Measurements from ENCODE around the gene KIF4B. TPM values are rescaled to one million over a fixed set of nuclear protein-coding genes. Genes with fewer than 3 reads are reported as not detected.

Gene KIF4B
- total RNA-seq (0.10 TPM in 1 of 2 replicates, not detected in the other), polyA plus RNA-seq (0.05 TPM in 1 of 2 replicates, not detected in the other)

- Histone ChIP-seq H3K9me2 (replicated peaks; ENCODE audit: insufficient read depth) (no peaks in the 10 kb centered on the region), H3K4me1 (ENCODE audit: insufficient read depth) (no peaks in the 10 kb centered on the region), H3K9me3 (ENCODE audit: low read depth) (no peaks in the 10 kb centered on the region), H3K36me3 (replicated peaks; ENCODE audit: insufficient read depth, low read depth) (no peaks in the 10 kb centered on the region), H3K4me2 (no peak within 1 kb of the TSS), H3K79me2 (no peaks in the 10 kb centered on the region), H2AFZ (no peak within 1 kb of the TSS), H3K27me3 (no peaks in the 10 kb centered on the region), H4K20me1 (ENCODE audit: insufficient read depth, poor library complexity, severe bottlenecking) (no peaks in the 10 kb centered on the region), H3K4me3 (no peak within 1 kb of the TSS), H3K27ac (no peak within 1 kb of the TSS)
- 95% methylated on average over 21 of the region's 21 CpGs for WGBS (ENCODE audit: low lambda C conversion rate, missing lambda C conversion rate)
- no peak for DNase-seq (ENCODE audit: low spot score)
- TF ChIP-seq EZH2 (IDR thresholded peaks at IDR 0.05; ENCODE audit: borderline replicate concordance) (no peak), EZH2phosphoT487 (IDR thresholded peaks at IDR 0.05; ENCODE audit: low read depth, severe bottlenecking, unreplicated experiment) (no peak), CTCF (IDR thresholded peaks at IDR 0.05; ENCODE audit: poor library complexity) (no peak)
Observed at GRCh38 chr5:155013526-155013925, at the start of gene KIF4B. KIF4B (plus strand) TSS chr5:155013755; CDS start chr5:155013860, 105 bp downstream.

- H3K4me3 ChIP-seq, result no peak overlapping the region
- H4K20me1 ChIP-seq (ENCODE audit: insufficient read depth, poor library complexity, severe bottlenecking), result no peaks in the 10 kb centered on the region
- 90% methylated on average over 7 of the region's 7 CpGs for WGBS (ENCODE audit: low lambda C conversion rate, missing lambda C conversion rate)
- H3K9me3 ChIP-seq (ENCODE audit: low read depth), result no peaks in the 10 kb centered on the region
- H3K4me2 ChIP-seq, result no peak overlapping the region
- H3K27ac ChIP-seq, result no peak overlapping the region
- TF ChIP-seq EZH2 (IDR thresholded peaks at IDR 0.05; ENCODE audit: borderline replicate concordance) (no peak), EZH2phosphoT487 (IDR thresholded peaks at IDR 0.05; ENCODE audit: low read depth, severe bottlenecking, unreplicated experiment) (no peak), CTCF (IDR thresholded peaks at IDR 0.05; ENCODE audit: poor library complexity) (no peak)
- no peaks in the 10 kb centered on the region for H3K4me1 ChIP-seq (ENCODE audit: insufficient read depth)
- no peaks in the 10 kb centered on the region for H3K27me3 ChIP-seq
- DNase-seq (ENCODE audit: low spot score), result no peak
- no peak overlapping the region for H2AFZ ChIP-seq
- H3K9me2 ChIP-seq (replicated peaks; ENCODE audit: insufficient read depth), result no peaks in the 10 kb centered on the region
- H3K79me2 ChIP-seq, result no peaks in the 10 kb centered on the region
- no peaks in the 10 kb centered on the region for H3K36me3 ChIP-seq (replicated peaks; ENCODE audit: insufficient read depth, low read depth)
Observed at GRCh38 chr5:154966081-154966841, 47.3 kb upstream of the KIF4B start.

- Histone ChIP-seq H3K27ac (no peak overlapping the region), H3K79me2 (no peaks in the 10 kb centered on the region), H2AFZ (no peak overlapping the region), H3K4me2 (no peak overlapping the region), H3K27me3 (no peaks in the 10 kb centered on the region), H4K20me1 (ENCODE audit: insufficient read depth, poor library complexity, severe bottlenecking) (no peaks in the 10 kb centered on the region), H3K9me3 (ENCODE audit: low read depth) (no peaks in the 10 kb centered on the region), H3K4me3 (no peak overlapping the region), H3K36me3 (replicated peaks; ENCODE audit: insufficient read depth, low read depth) (no peaks in the 10 kb centered on the region), H3K9me2 (replicated peaks; ENCODE audit: insufficient read depth) (no peaks in the 10 kb centered on the region), H3K4me1 (ENCODE audit: insufficient read depth) (no peaks in the 10 kb centered on the region)
- 96% methylated on average over 3 of the region's 3 CpGs for WGBS (ENCODE audit: low lambda C conversion rate, missing lambda C conversion rate)
- TF ChIP-seq CTCF (IDR thresholded peaks at IDR 0.05; ENCODE audit: poor library complexity) (no peak), EZH2phosphoT487 (IDR thresholded peaks at IDR 0.05; ENCODE audit: low read depth, severe bottlenecking, unreplicated experiment) (no peak), EZH2 (IDR thresholded peaks at IDR 0.05; ENCODE audit: borderline replicate concordance) (no peak)
- no peak for DNase-seq (ENCODE audit: low spot score)
Observed at GRCh38 chr5:154966874-154967273, 46.7 kb upstream of the KIF4B start.
